GM19025 (cell line): ENCODE data around the gene TMEM183A.
"Not testable (repeated sequence)": the region's sequence is repeated elsewhere in the genome, so short reads cannot be mapped to it uniquely, and the experiment has no call there.

Experiments
- ATAC-seq: cut with Tn5 transposase; IDR thresholded peaks from one replicate; pipeline ENCODE4 v1.9.1; 2021; ENCODE audit warnings: mild to moderate bottlenecking, low read depth, moderate library complexity; ENCODE audit not compliant: unreplicated experiment

TMEM183A gene

GRCh38 chr1:202987255-202987654, 19.9 kb upstream of the TMEM183A start:
- no peak for ATAC-seq

DNA sequence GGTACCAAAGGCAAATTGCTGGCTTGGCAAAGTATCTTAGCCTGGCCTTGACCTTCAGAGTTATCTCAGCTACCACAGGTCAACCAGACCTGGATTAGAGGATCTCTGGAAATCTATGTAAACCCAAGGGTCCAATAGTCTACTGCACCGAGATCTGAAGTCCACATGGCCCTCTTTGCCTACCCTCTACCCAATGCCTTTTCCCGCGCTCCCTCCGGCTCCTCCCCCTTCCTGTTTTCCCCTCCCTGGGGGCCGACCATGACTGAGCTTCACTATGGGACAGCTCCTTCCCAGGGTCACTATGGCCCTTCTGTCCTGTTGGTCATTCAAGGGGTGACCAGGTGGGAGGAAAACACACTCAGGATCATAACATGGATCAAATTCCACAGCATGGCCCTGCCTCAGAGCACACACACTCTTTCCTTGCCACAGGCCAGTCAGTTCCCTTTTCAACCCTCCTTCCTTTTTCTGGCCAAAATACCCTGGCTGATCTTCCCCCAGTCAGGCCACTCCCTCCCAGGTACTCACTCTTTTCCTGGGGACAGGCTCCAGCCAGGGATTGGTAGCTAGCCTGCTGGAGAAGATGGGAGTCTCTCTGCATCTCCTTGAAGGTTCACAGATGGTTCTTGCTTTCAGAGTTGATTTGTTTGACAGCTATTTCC, 19.1 kb upstream of the TMEM183A start:
- no peak for ATAC-seq

DNA sequence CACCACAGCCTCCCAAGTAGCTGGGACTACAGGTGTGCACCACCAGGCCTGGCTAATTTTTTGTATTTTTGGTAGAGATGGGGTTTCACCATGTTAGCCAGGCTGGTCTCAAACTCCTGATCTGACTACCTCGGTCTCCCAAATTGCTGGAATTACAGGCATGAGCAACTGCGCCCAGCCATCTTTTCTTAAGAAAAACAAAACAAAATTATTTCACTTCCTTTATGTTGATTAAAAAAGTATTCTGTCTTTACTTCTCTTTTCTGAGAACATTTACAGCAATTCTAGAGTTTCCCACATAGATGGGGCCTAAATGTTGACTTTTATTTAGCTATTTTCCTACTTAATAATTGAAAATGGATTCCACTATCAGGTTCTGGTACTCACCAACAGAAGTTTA, 17.3 kb upstream of the TMEM183A start:
- no peak for ATAC-seq

DNA sequence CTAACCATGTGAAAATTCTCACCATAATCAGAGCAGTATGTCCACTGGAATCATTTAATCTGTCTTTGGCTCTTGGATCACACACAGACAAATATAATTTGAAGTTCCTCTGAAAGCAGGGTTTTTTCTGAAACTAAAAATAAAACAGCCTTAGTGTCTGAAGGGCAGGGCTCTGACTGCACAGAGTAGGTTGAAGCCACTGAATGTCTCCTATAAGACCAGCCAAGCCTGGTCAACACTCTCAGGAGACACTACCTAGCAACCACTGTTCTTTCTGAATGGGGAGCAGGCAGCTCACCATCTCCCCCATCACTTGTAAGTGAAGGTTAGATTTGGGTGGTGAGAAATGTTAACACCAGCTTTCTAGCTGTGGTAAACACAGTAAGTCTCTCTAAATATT, 16.1 kb upstream of the TMEM183A start:
- ATAC-seq, result no peak

DNA sequence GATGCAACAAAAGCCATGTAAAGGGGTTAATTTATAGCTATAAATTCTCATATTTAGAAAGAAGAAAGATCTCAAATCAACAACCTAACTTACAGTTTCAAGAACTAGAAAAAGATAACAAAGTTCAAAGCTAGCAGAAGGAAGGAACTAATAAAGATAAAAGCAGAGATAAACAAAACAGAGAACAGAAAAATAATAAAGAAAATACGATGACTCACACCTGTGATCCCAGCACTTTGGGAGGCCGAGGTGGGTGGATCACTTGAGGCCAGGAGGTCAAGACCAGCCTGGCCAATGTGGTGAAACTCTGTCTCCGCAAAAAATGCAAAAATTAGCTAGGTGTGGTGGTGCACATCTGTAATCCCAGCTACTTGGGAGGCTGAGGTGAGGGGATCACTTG, 12.4 kb upstream of the TMEM183A start:
- no peak for ATAC-seq

DNA sequence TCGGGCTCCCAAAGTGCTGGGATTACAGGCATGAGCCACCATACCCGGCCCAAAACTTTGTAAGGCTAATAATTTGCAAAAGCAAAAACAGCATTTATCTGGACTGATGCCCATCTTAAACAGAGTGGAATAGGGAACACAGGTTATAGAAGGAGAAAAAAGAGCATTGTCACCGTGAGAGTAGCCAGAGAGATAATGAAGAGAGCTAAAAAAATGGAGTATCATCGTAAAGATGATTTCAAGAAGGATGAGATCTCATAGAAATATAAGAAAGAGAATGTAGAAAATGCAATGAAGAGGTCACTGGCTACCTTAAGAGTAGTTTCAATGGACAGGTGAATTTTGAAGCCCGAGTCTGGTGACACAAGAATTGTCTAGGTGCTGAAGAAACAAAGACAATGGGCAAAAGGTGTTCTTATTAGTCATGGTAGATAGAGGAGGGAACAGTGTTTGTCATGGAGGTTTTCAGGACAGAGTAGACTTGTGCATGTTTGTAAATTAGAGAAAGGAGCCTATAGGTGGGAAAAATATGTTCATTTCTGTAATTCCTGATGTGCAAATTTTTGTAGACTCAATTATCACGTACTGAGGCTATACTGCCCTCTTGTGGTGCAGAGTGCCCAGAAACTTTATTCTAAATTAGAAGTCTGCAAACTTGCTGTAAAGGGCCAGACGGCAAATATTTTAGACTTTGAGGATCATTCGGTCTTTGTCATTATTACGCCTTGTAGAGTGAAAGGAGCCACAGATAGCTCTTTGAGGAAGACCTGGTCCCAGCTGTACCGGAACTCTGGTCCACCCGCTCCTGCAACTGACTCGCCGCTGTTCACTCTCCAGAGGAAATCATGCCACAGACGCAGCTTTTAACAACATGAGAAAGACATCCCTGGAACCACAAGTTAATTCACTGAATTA, 8.1 kb upstream of the TMEM183A start:
- ATAC-seq, result no peak

- ATAC-seq, result no peak
Measured at GRCh38 chr1:203000217-203000944, 6.8 kb upstream of the TMEM183A start.

- no peak for ATAC-seq
Measured at GRCh38 chr1:203001986-203002385, 5.2 kb upstream of the TMEM183A start.

GRCh38 chr1:203002951-203003350, 4.2 kb upstream of the TMEM183A start:
- ATAC-seq, result no peak

DNA sequence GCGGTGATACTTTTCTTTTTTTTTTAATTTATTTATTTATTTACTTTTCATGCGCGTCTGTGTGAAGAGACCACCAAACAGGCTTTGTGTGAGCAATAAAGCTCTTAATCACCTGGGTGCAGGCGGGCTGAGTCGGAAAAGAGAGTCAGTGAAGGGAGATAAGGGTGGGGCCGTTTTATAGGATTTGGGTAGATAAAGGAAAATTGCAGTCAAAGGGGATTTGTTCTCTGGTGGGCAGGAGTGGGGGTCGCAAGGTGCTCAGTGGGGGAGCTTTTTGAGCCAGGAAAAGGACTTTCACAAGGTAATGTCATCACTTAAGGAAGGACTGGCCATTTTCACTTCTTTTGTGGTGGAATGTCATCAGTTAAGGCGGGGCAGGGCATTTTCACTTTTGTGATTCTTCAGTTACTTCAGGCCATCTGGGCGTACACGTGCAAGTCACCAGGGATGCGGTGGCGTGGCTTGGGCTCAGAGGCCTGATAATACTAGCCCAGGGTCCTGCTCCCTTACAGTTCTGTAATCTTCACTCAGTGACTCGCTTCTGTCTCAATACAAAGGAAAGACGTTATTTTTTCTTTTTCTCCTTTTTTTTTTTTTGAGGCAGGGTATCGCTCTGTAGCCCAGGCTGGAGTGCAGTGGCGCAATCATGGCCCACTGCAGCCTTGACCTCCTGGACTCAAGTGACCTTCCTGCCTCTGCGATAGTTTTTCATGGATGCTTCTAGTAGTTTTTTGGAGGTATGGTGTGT, 1.6 kb upstream of the TMEM183A start:
- ATAC-seq, result not testable (repeated sequence)

GRCh38 chr1:203009185-203009584, 2.0 kb downstream of the TMEM183A start:
- ATAC-seq, result no peak

DNA sequence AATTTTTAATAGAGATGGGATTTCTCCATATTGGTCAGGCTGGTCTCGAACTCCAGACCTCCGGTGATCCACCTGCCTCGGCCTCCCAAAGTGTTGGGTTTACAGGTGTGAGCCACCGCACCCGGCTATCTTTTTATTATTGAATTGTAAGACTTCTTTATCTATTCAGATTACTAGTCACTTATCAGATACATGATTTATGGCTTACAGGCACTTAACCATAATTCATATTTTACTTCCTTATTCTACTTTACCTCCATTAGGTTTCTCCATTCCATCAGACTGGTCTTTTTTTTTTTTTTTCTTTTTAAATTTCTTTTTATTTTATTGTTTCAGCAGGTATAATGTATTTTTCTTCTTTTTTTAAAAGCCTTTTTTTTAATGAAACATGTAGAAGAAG, 4.4 kb downstream of the TMEM183A start:
- ATAC-seq, result no peak

- ATAC-seq, result no peak
Measured at GRCh38 chr1:203017061-203017460, 9.9 kb downstream of the TMEM183A start.

DNA sequence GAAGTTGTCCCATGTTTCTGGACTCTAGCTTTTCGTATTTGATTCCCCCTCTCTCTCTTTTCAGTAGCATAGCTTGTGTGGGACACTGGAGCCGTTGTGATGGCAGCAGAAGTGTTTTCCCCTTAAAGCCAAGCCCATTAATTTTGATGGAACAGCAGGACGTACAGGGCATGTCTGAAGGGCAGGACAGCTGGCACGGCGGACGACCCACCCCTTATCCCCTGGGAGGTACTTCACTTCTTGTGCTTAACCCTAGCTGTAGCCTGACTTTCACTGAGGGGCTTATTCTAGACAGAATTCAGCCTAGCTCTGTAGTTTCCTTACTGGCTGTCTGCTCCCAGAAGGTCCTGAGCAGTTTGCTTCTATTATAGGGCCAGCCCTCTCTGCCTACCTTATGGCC, 10.5 kb downstream of the TMEM183A start:
- ATAC-seq, result no peak

DNA sequence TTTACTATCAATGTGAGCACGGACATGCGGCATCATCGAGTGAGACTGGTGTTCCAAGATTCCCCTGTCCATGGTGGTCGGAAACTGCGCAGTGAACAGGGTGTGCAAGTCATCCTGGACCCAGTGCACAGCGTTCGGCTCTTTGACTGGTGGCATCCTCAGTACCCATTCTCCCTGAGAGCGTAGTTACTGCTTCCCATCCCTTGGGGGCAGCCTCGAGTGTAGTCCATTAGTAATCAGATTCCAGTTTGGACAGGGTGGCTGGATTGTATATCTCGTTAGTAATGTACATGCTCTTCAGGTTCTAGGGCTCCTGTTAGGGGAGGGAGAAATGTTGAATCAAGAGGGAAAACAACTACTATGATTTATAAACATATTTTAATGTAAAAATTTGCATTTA, 15.7 kb downstream of the TMEM183A start:
- not testable (repeated sequence) for ATAC-seq

DNA sequence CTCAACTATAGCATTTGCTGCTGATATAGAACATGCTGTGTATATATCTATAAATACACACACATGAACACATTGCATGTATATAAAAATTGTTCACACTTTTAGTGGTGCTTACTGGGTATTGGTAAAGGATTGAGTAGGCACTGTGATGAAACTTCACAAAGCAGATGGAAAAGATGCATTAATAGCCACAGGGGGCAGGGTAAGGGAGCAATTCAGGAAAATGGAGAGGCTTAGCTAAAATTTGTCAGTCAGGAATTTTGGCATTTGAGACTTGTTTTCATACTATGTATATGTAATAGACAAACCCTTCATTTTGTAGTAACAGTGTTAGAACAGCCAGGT, 18.5 kb downstream of the TMEM183A start:
- no peak for ATAC-seq

- peak; percentile 72 for ATAC-seq
Measured at GRCh38 chr1:203026031-203026665, 19.0 kb downstream of the TMEM183A start, which contains the start of gene PPFIA4. Gene PPFIA4 (plus strand): TSS chr1:203026491. CDS start chr1:203039009, 12,518 bp downstream.

DNA sequence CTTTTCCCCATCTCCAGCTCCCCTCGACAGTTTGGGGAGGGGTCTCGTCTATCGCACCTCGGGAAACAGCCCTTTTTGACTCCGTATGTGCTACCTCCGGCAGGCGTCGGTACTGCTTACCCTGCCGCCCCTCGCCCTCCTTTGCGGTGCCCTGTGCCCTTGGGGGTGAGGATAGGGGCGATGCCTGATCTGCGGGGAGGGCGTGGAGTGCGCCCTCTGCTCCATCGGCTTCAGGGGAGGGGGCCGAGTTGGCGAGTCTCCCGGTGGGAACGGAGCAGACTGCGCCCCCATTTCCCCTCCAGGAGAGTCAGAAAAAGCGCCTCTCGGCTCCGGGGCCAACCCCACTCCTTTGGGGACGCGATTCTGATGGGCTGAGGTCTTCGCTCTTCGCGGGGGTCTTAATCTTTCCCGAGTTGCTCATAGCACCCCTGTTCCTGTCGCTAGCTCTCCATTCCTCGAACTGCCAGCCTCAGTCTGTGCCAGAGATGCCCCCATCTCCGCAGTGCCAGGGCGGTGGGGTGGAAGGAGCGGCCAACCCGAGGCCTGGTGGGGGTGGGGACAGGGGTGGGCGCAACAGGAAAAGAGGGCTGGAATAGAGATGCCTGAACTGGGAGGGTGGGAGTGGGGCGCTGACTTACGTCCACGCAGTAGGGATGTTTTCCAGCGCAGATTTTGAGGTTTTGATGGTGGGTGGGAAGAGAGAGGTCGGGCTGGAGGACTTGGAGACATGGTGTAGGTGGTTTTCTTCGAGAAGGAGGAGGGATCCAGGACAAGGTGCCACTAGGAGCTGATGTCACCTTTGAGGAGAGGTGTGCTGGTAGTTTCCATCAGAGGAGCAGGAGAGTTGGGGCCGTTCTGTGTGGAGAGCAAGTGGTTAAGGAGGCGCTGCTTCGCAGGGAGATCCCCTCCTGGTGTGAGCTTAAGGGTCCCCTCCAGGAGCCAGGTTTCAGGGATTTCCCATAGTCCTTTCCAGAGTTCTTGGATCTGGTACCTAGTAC, 19.8 kb downstream of the TMEM183A start:
- no peak for ATAC-seq
